Hepatocyte (in vitro differentiated cells): Measurements from ENCODE around the gene RAB3D. TPM values are rescaled to one million over a fixed set of nuclear protein-coding genes. Genes with fewer than 3 reads are reported as not detected.
"Not testable (repeated sequence)": the region's sequence is repeated elsewhere in the genome, so short reads cannot be mapped to it uniquely, and the experiment has no call there.

ENCODE experiments used
- DNase-seq: peaks from one replicate; pipeline ENCODE4 v3.0.0-alpha.2; 2016; ENCODE audit warnings: low spot score
- H2AFZ ChIP-seq: fragments of 200-600 bp; sonication (generic); 2 replicates; pipeline ENCODE4 v1.6.0; 2016; ENCODE audit warnings: antibody characterized with exemption, mild to moderate bottlenecking
- H3K27ac ChIP-seq: fragments of 200-600 bp; sonication (generic); 2 replicates; pipeline ENCODE4 v1.5.1; 2016; ENCODE audit warnings: mild to moderate bottlenecking
- H3K27me3 ChIP-seq: fragments of 200-600 bp; sonication (generic); 2 replicates; pipeline ENCODE4 v1.6.1; 2016
- H3K36me3 ChIP-seq: fragments of 200-600 bp; sonication (generic); replicated peaks from 2 replicates; pipeline ENCODE4 v1.5.1; 2016; ENCODE audit warnings: low read depth; ENCODE audit not compliant: insufficient read depth
- H3K4me1 ChIP-seq: fragments of 200-600 bp; sonication (generic); 2 replicates; pipeline ENCODE4 v1.5.1; 2016; ENCODE audit warnings: mild to moderate bottlenecking, moderate library complexity; ENCODE audit not compliant: insufficient read depth
- H3K4me2 ChIP-seq: fragments of 200-600 bp; sonication (generic); 2 replicates; pipeline ENCODE4 v1.6.0; 2016
- H3K4me3 ChIP-seq: fragments of 200-600 bp; sonication (generic); 2 replicates; pipeline ENCODE4 v1.5.1; 2016; ENCODE audit warnings: mild to moderate bottlenecking
- H3K79me2 ChIP-seq: fragments of 200-600 bp; sonication (generic); 2 replicates; pipeline ENCODE4 v1.6.0; 2017; ENCODE audit warnings: mild to moderate bottlenecking
- H3K9me2 ChIP-seq: fragments of 200-600 bp; sonication (generic); replicated peaks from 2 replicates; pipeline ENCODE4 v1.6.0; 2017; ENCODE audit warnings: mild to moderate bottlenecking; ENCODE audit not compliant: insufficient read depth
- H3K9me3 ChIP-seq: fragments of 200-600 bp; sonication (generic); 2 replicates; pipeline ENCODE4 v1.5.1; 2016; ENCODE audit warnings: low read depth, mild to moderate bottlenecking
- H4K20me1 ChIP-seq: fragments of 200-600 bp; sonication (generic); 2 replicates; pipeline ENCODE4 v1.6.0; 2016; ENCODE audit warnings: mild to moderate bottlenecking; ENCODE audit not compliant: insufficient read depth, poor library complexity, severe bottlenecking
- EZH2 ChIP-seq: fragments of 200-600 bp; sonication (generic); IDR thresholded peaks from 2 replicates; pipeline ENCODE4 v1.6.1; 2016; ENCODE audit warnings: antibody characterized with exemption, mild to moderate bottlenecking, borderline replicate concordance
- EZH2phosphoT487 ChIP-seq: fragments of 200-600 bp; sonication (generic); IDR thresholded peaks from one replicate; pipeline ENCODE4 v1.6.1; 2018; ENCODE audit warnings: antibody characterized with exemption, mild to moderate bottlenecking, low read depth, moderate library complexity; ENCODE audit not compliant: unreplicated experiment, severe bottlenecking
- WGBS: methylation state at CpG from one replicate; pipeline ENCODE4 v1.1.6; 2016; ENCODE audit warnings: low lambda C conversion rate; ENCODE audit errors: missing lambda C conversion rate; 5-methylcytosine and 5-hydroxymethylcytosine counted together
- polyA plus RNA-seq: library from polyadenylated mRNA; unstranded; fragments of >200 nt; fragmentation: Nextera tagmentation; extraction: Ambion mirVana; gene quantifications from 2 replicates; pipeline ENCODE4 v1.2.1, GENCODE V29; 2016
- total RNA-seq: library from RNA; depleted of rRNA; stranded (reverse); fragments of >200 nt; gene quantifications from 2 replicates; pipeline ENCODE4 v1.2.3, GENCODE V29; 2014
- TF ChIP-seq, protein P1 (sequence below): fragments of 200-600 bp; sonication (generic); IDR thresholded peaks from 2 replicates; pipeline ENCODE4 v1.5.1; 2016; ENCODE audit warnings: antibody characterized with exemption, mild to moderate bottlenecking; ENCODE audit not compliant: poor library complexity

Gene RAB3D
- total and polyA plus RNA-seq, 2 experiments from 2014 or later = 32.6 to 63.7 TPM

DNA sequence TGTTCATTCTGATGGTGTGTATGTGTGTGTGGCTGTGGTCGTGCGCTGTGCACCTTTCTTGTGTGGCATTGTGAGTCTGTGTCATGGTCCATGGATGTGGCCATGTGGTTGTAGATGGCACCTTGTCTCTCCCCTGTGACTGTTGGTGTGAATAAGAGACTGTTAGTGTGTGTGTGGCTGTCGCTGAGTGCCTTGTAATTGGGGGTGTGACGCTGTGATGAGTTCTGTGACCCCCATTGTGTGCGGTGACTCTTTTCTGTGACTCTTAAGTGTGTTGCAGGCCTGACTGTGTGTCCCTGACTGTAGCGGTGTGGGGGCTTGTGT is 16.6 kb upstream of the RAB3D start:
- Histone ChIP-seq H3K27me3 (no peaks in the 10 kb centered on the region), H3K79me2 (peaks cover 6% of the 10 kb centered on the region), H2AFZ (no peak overlapping the region), H3K27ac (no peak overlapping the region), H3K9me2 (no peaks in the 10 kb centered on the region), H3K4me1 (no peaks in the 10 kb centered on the region), H3K9me3 (no peaks in the 10 kb centered on the region), H3K4me3 (peak overlapping the region; percentile 64), H4K20me1 (no peaks in the 10 kb centered on the region), H3K36me3 (no peaks in the 10 kb centered on the region), H3K4me2 (peak overlapping the region; percentile 95)
- TF ChIP-seq, protein P1, sequence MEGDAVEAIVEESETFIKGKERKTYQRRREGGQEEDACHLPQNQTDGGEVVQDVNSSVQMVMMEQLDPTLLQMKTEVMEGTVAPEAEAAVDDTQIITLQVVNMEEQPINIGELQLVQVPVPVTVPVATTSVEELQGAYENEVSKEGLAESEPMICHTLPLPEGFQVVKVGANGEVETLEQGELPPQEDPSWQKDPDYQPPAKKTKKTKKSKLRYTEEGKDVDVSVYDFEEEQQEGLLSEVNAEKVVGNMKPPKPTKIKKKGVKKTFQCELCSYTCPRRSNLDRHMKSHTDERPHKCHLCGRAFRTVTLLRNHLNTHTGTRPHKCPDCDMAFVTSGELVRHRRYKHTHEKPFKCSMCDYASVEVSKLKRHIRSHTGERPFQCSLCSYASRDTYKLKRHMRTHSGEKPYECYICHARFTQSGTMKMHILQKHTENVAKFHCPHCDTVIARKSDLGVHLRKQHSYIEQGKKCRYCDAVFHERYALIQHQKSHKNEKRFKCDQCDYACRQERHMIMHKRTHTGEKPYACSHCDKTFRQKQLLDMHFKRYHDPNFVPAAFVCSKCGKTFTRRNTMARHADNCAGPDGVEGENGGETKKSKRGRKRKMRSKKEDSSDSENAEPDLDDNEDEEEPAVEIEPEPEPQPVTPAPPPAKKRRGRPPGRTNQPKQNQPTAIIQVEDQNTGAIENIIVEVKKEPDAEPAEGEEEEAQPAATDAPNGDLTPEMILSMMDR = no peak
- TF ChIP-seq EZH2 (no peak), EZH2phosphoT487 (no peak)
- no peak for DNase-seq
- 92% methylated on average over 6 of the region's 6 CpGs for WGBS

DNA sequence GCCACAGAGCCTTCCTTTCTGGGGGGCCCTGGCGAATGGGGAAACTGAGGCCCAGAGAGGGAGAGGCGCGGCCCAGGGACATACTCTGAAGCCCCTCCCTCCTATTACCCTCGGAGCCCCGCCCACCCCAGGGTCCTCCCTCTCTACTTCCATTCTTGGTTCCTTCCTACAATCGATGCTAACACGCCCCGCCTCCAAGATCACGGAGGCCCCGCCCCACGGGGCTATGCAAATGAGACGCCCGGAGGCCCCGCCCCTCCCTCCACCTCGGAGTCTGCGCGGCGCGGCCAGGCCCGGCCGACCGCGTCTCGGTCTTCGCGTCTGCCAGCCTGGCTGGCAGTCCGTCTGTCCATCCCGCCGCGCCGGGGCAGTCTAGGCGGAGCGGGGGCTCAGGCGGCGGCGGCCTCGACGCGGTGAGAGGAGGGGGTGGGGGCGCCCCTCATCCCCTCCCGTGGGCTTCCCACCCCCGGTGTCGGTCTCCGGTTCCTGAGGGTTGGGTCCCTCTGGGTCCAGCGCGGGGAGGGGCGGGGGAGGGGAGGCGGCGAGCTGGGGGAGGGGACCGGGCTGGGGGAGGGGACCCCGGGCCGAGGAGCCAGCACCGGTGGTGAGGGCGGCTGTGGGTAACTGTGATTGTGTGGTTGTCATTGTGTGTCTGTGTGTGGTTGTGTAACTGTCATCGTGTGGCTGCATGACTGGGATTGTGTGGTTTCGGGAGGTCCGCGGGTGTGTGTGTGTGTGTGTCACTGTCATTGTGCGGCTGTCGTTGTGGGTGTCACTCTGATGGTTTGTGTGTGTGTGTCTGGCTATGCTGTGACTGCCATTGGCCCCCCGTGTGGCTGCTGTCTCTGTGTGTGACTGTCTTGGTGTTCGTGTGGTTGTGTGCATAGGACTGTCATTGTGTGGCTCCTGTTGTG is 16.0 kb upstream of the RAB3D start, which contains the start of gene PLPPR2:
Gene PLPPR2 (plus strand): TSS at position 273 of the 914 bp plus-strand sequence. CDS start 2,242 bp downstream, outside the sequence.
- H3K36me3 ChIP-seq = no peaks in the 10 kb centered on the region
- peak; percentile 96 for DNase-seq
- peak within 1 kb of the TSS; percentile 64 for H3K4me3 ChIP-seq
- H3K9me2 ChIP-seq = no peaks in the 10 kb centered on the region
- peak within 1 kb of the TSS; percentile 95 for H3K4me2 ChIP-seq
- H3K27me3 ChIP-seq = no peaks in the 10 kb centered on the region
- no peaks in the 10 kb centered on the region for H3K4me1 ChIP-seq
- H3K27ac ChIP-seq = no peak within 1 kb of the TSS
- TF ChIP-seq EZH2phosphoT487 (no peak), EZH2 (no peak)
- TF ChIP-seq, protein P1 = no peak
- 32% methylated on average over 10 of the region's 62 CpGs for WGBS
- H2AFZ ChIP-seq = peak within 1 kb of the TSS; percentile 80
- H3K9me3 ChIP-seq = no peaks in the 10 kb centered on the region
- H3K79me2 ChIP-seq = peaks cover 6% of the 10 kb centered on the region
- H4K20me1 ChIP-seq = no peaks in the 10 kb centered on the region

DNA sequence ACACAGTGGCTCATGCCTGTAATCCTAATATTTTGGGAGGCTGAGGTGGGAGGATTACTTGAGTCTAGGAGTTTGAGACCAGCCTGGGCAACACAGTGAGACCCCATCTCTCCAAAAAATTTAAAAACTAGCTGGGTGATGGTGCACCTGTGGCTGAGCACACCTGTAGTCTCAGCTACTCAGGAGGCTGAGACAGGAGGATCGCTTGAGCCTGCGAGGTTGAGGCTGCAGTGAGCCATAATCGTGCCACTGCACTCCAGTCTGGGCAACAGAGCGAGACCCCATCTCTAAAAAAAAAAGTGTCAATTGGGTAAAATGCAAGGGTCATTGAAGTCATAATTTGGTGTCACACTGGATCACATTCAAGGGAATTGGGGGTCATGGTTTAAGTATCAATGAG is 14.6 kb upstream of the RAB3D start:
- H3K27me3 ChIP-seq, H3K36me3 ChIP-seq, H4K20me1 ChIP-seq, H3K9me3 ChIP-seq, H3K4me2 ChIP-seq, H3K4me3 ChIP-seq, H3K4me1 ChIP-seq, DNase-seq, H3K27ac ChIP-seq, H3K9me2 ChIP-seq, H2AFZ ChIP-seq, H3K79me2 ChIP-seq: not testable (repeated sequence)
- WGBS = 100% methylated on average over 4 of the region's 4 CpGs

DNA sequence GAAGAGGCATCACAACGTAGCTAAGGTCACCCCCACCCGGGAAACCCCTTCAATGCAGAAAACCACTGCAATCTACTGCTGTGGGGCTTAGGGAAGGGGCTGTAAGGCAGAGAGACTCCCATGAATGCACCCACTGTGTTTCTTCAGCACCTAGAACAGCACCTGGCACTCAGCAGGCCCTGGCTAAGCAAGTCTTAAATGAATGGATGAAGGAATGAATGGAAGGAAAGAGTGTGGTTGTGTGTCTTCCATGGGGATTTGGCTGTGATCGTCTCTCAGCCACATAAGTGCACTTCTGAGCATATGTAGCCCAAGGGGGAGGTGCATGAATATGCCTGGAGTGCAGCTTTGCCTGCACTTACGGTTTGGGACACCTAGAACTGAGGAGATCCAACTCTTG is 9.7 kb upstream of the RAB3D start:
- peaks cover 9% of the 10 kb centered on the region for H3K4me1 ChIP-seq
- no peaks in the 10 kb centered on the region for H3K27me3 ChIP-seq
- H3K4me2 ChIP-seq = no peak overlapping the region
- no peaks in the 10 kb centered on the region for H3K36me3 ChIP-seq
- no peaks in the 10 kb centered on the region for H3K9me3 ChIP-seq
- H3K27ac ChIP-seq = no peak overlapping the region
- 89% methylated on average over 4 of the region's 4 CpGs for WGBS
- no peaks in the 10 kb centered on the region for H4K20me1 ChIP-seq
- no peaks in the 10 kb centered on the region for H3K79me2 ChIP-seq
- H2AFZ ChIP-seq = no peak overlapping the region
- H3K4me3 ChIP-seq = no peak overlapping the region
- no peaks in the 10 kb centered on the region for H3K9me2 ChIP-seq
- no peak for DNase-seq
- TF ChIP-seq EZH2phosphoT487 (no peak), EZH2 (no peak)
- TF ChIP-seq, protein P1 = no peak
